Heart left ventricle (tissue), 13 donors: ENCODE data around the gene ADA.

Source experiments
- POLR2A ChIP-seq, 2 donors: fragments of 450-650 bp; IDR thresholded peaks; one replicate each; pipeline ENCODE4 v1.6.1; 2017; ENCODE audit warnings: antibody characterized with exemption in 2 of 2, mild to moderate bottlenecking in 2 of 2, moderate library complexity in 2 of 2
- TF ChIP-seq, protein P1 (sequence below), 12 donors: fragments of 200-600 bp; sonication (generic) in 4 of 12; IDR thresholded peaks; one replicate each; pipeline versions ENCODE4 v1.5.0 to v1.8.0; 2018 to 2022; ENCODE audit warnings: antibody characterized with exemption in 12 of 12, mild to moderate bottlenecking in 5 of 12
- donor health status: ischemic (EF 13 %, LVEDD 7.1; RV severe dilation, severe dysfunction).
- donor health status: DM: no; HTN: yes; CAD: no.
- donor health status: DM: no; HTN: no; CAD: no.
- donor health status: ischemic (EF 25% LVEDD 6.9; RV normal size, moderate dysfunction).
- donor health status: ischemic (EF 25% LVEDD 5.7; RV mildly dilated, moderate dysfunction).
- donor health status: ischemic (EF 35%, LVEDD 5.7; RV mildly dilated, moderate dysfunction).
- donor health status: nonischemic (EF 11% LVEDD 7.7; RV severe dilation, severe dysfunction).
- donor health status: DM: yes; HTN: yes; CAD: no.
- donor health status: PGD.
- donor health status: ischemic (EF 29% LVEDD 5.4; RV normal size, mild dysfunction).
- donor health status: nonischemic (EF 23%, LVEDD 6.1; RV moderate dilation, normal function).

DNA sequence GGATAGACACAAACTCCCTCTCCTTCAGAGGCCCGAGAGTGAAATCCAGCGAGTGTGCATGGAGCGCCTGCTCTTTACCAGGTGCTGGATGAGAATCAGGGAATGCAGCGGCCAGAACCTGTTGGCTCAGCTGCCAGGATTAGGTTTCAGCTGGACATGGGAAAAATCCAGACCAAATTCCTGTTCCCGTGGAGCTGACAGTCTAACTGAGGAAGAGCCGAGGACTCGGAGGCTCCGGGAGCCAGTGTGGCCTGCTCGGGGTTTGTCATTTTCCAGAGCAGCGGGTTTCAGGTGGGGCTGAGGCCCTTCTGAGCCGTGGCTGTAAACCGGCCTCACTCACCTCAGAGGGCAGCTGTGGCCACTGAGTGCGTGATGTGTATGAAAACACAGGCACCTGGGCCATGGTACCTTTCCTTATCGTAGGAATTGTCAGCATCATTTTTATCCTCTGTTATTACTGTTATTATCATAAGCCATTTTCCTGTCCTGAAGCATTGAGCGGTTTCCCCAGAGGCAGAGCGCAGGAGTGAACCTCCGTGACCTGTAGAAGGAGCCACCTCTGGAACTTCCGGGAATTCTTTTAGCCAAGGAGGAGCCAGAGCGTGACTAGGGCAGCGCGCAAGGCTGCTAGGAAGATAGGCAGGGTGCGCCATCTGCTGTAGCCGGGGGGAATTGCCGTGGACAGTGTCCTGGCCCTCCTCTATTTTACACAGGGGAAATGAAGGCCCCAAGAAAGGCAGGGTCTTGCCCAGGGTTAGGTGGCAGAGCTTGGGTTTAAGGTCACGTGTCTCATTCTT is 41.8 kb downstream of the ADA start:
- TF ChIP-seq, protein P1, sequence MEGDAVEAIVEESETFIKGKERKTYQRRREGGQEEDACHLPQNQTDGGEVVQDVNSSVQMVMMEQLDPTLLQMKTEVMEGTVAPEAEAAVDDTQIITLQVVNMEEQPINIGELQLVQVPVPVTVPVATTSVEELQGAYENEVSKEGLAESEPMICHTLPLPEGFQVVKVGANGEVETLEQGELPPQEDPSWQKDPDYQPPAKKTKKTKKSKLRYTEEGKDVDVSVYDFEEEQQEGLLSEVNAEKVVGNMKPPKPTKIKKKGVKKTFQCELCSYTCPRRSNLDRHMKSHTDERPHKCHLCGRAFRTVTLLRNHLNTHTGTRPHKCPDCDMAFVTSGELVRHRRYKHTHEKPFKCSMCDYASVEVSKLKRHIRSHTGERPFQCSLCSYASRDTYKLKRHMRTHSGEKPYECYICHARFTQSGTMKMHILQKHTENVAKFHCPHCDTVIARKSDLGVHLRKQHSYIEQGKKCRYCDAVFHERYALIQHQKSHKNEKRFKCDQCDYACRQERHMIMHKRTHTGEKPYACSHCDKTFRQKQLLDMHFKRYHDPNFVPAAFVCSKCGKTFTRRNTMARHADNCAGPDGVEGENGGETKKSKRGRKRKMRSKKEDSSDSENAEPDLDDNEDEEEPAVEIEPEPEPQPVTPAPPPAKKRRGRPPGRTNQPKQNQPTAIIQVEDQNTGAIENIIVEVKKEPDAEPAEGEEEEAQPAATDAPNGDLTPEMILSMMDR (IDR thresholded peaks at IDR 0.05): peak; percentile 92 to 100 (median 98)
- TF ChIP-seq POLR2A (IDR thresholded peaks at IDR 0.05): no peak
